HuH-7 (cell line): ENCODE results near the gene GGA3.
"Not testable (repeated sequence)": the region's sequence is repeated elsewhere in the genome, so short reads cannot be mapped to it uniquely, and the experiment has no call there.

ENCODE experiments used
- DNase-seq: peaks from one replicate; pipeline ENCODE4 v3.0.0; 2011; ENCODE audit warnings: low spot score

GGA3 gene

GRCh38 chr17:75272848-75273184, 11.4 kb upstream of the GGA3 start:
- no peak for DNase-seq

GRCh38 chr17:75271955-75272847, 10.8 kb upstream of the GGA3 start:
- DNase-seq = no peak

GRCh38 chr17:75271233-75271954, 10.0 kb upstream of the GGA3 start:
- DNase-seq = peak; percentile 94

GRCh38 chr17:75270966-75271232, 9.5 kb upstream of the GGA3 start, which contains the start of gene MIF4GD:
Gene MIF4GD (minus strand): TSS chr17:75271231. CDS start chr17:75270195, 1,036 bp downstream.
- no peak for DNase-seq

- peak; percentile 93 for DNase-seq
These were observed 9.0 kb upstream of the GGA3 start for GRCh38 chr17:75270218-75270965.

GRCh38 chr17:75269844-75270217, 8.4 kb upstream of the GGA3 start:
- no peak for DNase-seq

- peak; percentile 90 for DNase-seq
These were observed 6.2 kb upstream of the GGA3 start for GRCh38 chr17:75267411-75268232.

GRCh38 chr17:75267153-75267410, 5.7 kb upstream of the GGA3 start:
- DNase-seq = no peak

GRCh38 chr17:75266316-75267152, 5.1 kb upstream of the GGA3 start:
- DNase-seq = no peak

- DNase-seq = no peak
These were observed 4.4 kb upstream of the GGA3 start for GRCh38 chr17:75265614-75266315.

GRCh38 chr17:75263055-75263454, 1.6 kb upstream of the GGA3 start:
- no peak for DNase-seq

- no peak for DNase-seq
These were observed 753 bp upstream of the GGA3 start for GRCh38 chr17:75262112-75262606.

GRCh38 chr17:75260641-75261335, 618 bp downstream of the GGA3 start:
- DNase-seq = no peak

- DNase-seq = not testable (repeated sequence)
These were observed 4.2 kb downstream of the GGA3 start for GRCh38 chr17:75257228-75257627.

GRCh38 chr17:75255954-75256698, 5.3 kb downstream of the GGA3 start:
- not testable (repeated sequence) for DNase-seq

- no peak for DNase-seq
These were observed 9.2 kb downstream of the GGA3 start for GRCh38 chr17:75252039-75252816.

- no peak for DNase-seq
These were observed 11.4 kb downstream of the GGA3 start for GRCh38 chr17:75250009-75250471.

- DNase-seq = no peak
These were observed 11.8 kb downstream of the GGA3 start for GRCh38 chr17:75249564-75249963.
